ENCODE measurements around the gene UTP3. TPM values are rescaled to one million over a fixed set of nuclear protein-coding genes. Genes with fewer than 3 reads are reported as not detected.
"Not testable (repeated sequence)": the region's sequence is repeated elsewhere in the genome, so short reads cannot be mapped to it uniquely, and the experiment has no call there.

The UTP3 gene
- total RNA-seq, 4 donors from 2014 or later: 12.4 to 17.7 (median 15.5) TPM

- intact Hi-C loops (cut with DNase I): no loop called here
- Histone ChIP-seq H3K36me3 (no peaks in the 10 kb centered on the region), H3K9me3 (no peaks in the 10 kb centered on the region), H3K27me3 (no peaks in the 10 kb centered on the region), H3K4me1 (no peaks in the 10 kb centered on the region), H3K4me3 (replicated peaks in 1 of 3) (no peak overlapping the region), H3K27ac (no peak overlapping the region)
- 94 to 95% methylated on average over 6 of the region's 6 CpGs for WGBS, 2 donors
- no peak for DNase-seq
- no peak for TF ChIP-seq CTCF (IDR thresholded peaks at IDR 0.05)
- TF ChIP-seq POLR2A (IDR thresholded peaks at IDR 0.05): no peak
Observed at GRCh38 chr4:70676554-70677090, 11.7 kb upstream of the UTP3 start.

- Histone ChIP-seq H3K27ac (no peak overlapping the region), H3K36me3 (no peaks in the 10 kb centered on the region), H3K27me3 (no peaks in the 10 kb centered on the region), H3K4me1 (no peaks in the 10 kb centered on the region), H3K9me3 (no peaks in the 10 kb centered on the region), H3K4me3 (replicated peaks in 1 of 3) (no peak overlapping the region)
- intact Hi-C loops (cut with DNase I): no loop called here
- WGBS, 2 donors: 92 to 94% methylated on average over 1 of the region's 1 CpG
- no peak for DNase-seq
- TF ChIP-seq POLR2A (IDR thresholded peaks at IDR 0.05): no peak
- TF ChIP-seq CTCF (IDR thresholded peaks at IDR 0.05): no peak
Observed at GRCh38 chr4:70678383-70678999, 9.8 kb upstream of the UTP3 start.

GRCh38 chr4:70680934-70681333 is 7.4 kb upstream of the UTP3 start:
- no peak for DNase-seq
- Histone ChIP-seq H3K36me3 (no peaks in the 10 kb centered on the region), H3K4me1 (no peaks in the 10 kb centered on the region), H3K27ac (no peak overlapping the region), H3K4me3 (replicated peaks in 1 of 3) (no peak overlapping the region), H3K9me3 (no peaks in the 10 kb centered on the region), H3K27me3 (no peaks in the 10 kb centered on the region)
- intact Hi-C loops (cut with DNase I): loop anchor here (10.0 kb wide), 1 partner anchor 314 kb away; the partner anchor contains the start of gene DCK
- TF ChIP-seq CTCF (IDR thresholded peaks at IDR 0.05): no peak
- TF ChIP-seq POLR2A (IDR thresholded peaks at IDR 0.05): no peak

GRCh38 chr4:70681704-70682103 is 6.6 kb upstream of the UTP3 start:
- Histone ChIP-seq H3K27me3 (no peaks in the 10 kb centered on the region), H3K4me1 (no peaks in the 10 kb centered on the region), H3K36me3 (no peaks in the 10 kb centered on the region), H3K27ac (no peak overlapping the region), H3K9me3 (no peaks in the 10 kb centered on the region), H3K4me3 (replicated peaks in 1 of 3) (no peak overlapping the region)
- no peak for DNase-seq
- TF ChIP-seq POLR2A (IDR thresholded peaks at IDR 0.05) (no peak), CTCF (IDR thresholded peaks at IDR 0.05) (no peak)
- intact Hi-C loops (cut with DNase I): loop anchor here (10.0 kb wide), 1 partner anchor 313 kb away; the partner anchor contains the start of gene DCK

- H3K4me3 ChIP-seq (replicated peaks in 1 of 3); DNase-seq; H3K27me3 ChIP-seq; H3K9me3 ChIP-seq; H3K4me1 ChIP-seq; H3K36me3 ChIP-seq; H3K27ac ChIP-seq: not testable (repeated sequence)
- 86 to 91% methylated on average over 3 of the region's 3 CpGs for WGBS, 2 donors
- intact Hi-C loops (cut with DNase I): loop anchor here (10.0 kb wide), 1 partner anchor 313 kb away; the partner anchor contains the start of gene DCK
Observed at GRCh38 chr4:70682142-70682541, 6.2 kb upstream of the UTP3 start.

Measured in thyroid gland (tissue), 4 donors.